Measurements from ENCODE around the gene UACA.
"Not testable (repeated sequence)": the region's sequence is repeated elsewhere in the genome, so short reads cannot be mapped to it uniquely, and the experiment has no call there.

UACA gene

GRCh38 chr15:70763120-70763949 is at the start of gene UACA:
Gene UACA, minus strand, starts transcription at chr15:70763558. Its CDS starts 151 bp downstream, at chr15:70763407.
- TF ChIP-seq MYC (IDR thresholded peaks at IDR 0.05; ENCODE audit: low read depth, low read length), result no peak
- no peak for TF ChIP-seq CTCF (IDR thresholded peaks at IDR 0.05; ENCODE audit: low read depth, low read length)
- TF ChIP-seq POLR2A (IDR thresholded peaks at IDR 0.05; ENCODE audit: extremely low read depth, insufficient read length), result no peak
- TF ChIP-seq MAX (IDR thresholded peaks at IDR 0.05; ENCODE audit: low read depth, low read length), result no peak
- peak within 1 kb of the TSS; percentile 53 for H3K4me3 ChIP-seq (ENCODE audit: low read depth, low read length)
- peak; percentile 84 for DNase-seq (ENCODE audit: low read depth)

- TF ChIP-seq CTCF (IDR thresholded peaks at IDR 0.05; ENCODE audit: low read depth, low read length) (no peak), MAX (IDR thresholded peaks at IDR 0.05; ENCODE audit: low read depth, low read length) (no peak)
- no peak for DNase-seq (ENCODE audit: low read depth)
- no peak overlapping the region for H3K4me3 ChIP-seq (ENCODE audit: low read depth, low read length)
These were observed 49.5 kb upstream of the UACA start for GRCh38 chr15:70812827-70813364.

GRCh38 chr15:70810916-70811578 is 47.7 kb upstream of the UACA start:
- H3K4me3 ChIP-seq (ENCODE audit: low read depth, low read length), result no peak overlapping the region
- no peak for DNase-seq (ENCODE audit: low read depth)
- TF ChIP-seq CTCF (IDR thresholded peaks at IDR 0.05; ENCODE audit: low read depth, low read length), result no peak
- no peak for TF ChIP-seq POLR2A (IDR thresholded peaks at IDR 0.05; ENCODE audit: extremely low read depth, insufficient read length)
- no peak for TF ChIP-seq MYC (IDR thresholded peaks at IDR 0.05; ENCODE audit: low read depth, low read length)
- no peak for TF ChIP-seq MAX (IDR thresholded peaks at IDR 0.05; ENCODE audit: low read depth, low read length)

- DNase-seq (ENCODE audit: low read depth), result peak; percentile 61
- TF ChIP-seq CTCF (IDR thresholded peaks at IDR 0.05; ENCODE audit: low read depth, low read length), result no peak
- no peak for TF ChIP-seq MAX (IDR thresholded peaks at IDR 0.05; ENCODE audit: low read depth, low read length)
- no peak for TF ChIP-seq MYC (IDR thresholded peaks at IDR 0.05; ENCODE audit: low read depth, low read length)
- TF ChIP-seq POLR2A (IDR thresholded peaks at IDR 0.05; ENCODE audit: extremely low read depth, insufficient read length), result no peak
- H3K4me3 ChIP-seq (ENCODE audit: low read depth, low read length), result no peak overlapping the region
These were observed 43.8 kb upstream of the UACA start for GRCh38 chr15:70806992-70807712.

- not testable (repeated sequence) for H3K4me3 ChIP-seq (ENCODE audit: low read depth, low read length); DNase-seq (ENCODE audit: low read depth)
These were observed 41.0 kb upstream of the UACA start for GRCh38 chr15:70804388-70804787.

- no peak overlapping the region for H3K4me3 ChIP-seq (ENCODE audit: low read depth, low read length)
- no peak for DNase-seq (ENCODE audit: low read depth)
- TF ChIP-seq MAX (IDR thresholded peaks at IDR 0.05; ENCODE audit: low read depth, low read length) (no peak), MYC (IDR thresholded peaks at IDR 0.05; ENCODE audit: low read depth, low read length) (no peak), POLR2A (IDR thresholded peaks at IDR 0.05; ENCODE audit: extremely low read depth, insufficient read length) (no peak), CTCF (IDR thresholded peaks at IDR 0.05; ENCODE audit: low read depth, low read length) (no peak)
These were observed 39.3 kb upstream of the UACA start for GRCh38 chr15:70802629-70803028.

All from NB4 (cell line).